Stomach (tissue), 9 donors: Measurements from ENCODE around the gene PKD1L1. TPM values are rescaled to one million over a fixed set of nuclear protein-coding genes. Genes with fewer than 3 reads are reported as not detected.

Experiments
- DNase-seq, 2 donors: peaks; one replicate each; pipeline versions ENCODE4 v3.0.0 to v3.0.0-alpha.2; 2013 to 2019
- H3K27ac ChIP-seq, 5 donors: fragments of 200-600 bp in 4 of 5; sonication (generic) in 4 of 5; one replicate each; pipeline ENCODE4 v1.5.1; 2013 to 2019; ENCODE audit warnings: mild to moderate bottlenecking in 1 of 5, moderate library complexity in 1 of 5
- H3K27me3 ChIP-seq, 3 donors: fragments of 200-600 bp; sonication (generic); one replicate each; pipeline ENCODE4 v1.5.1; 2017 to 2019; ENCODE audit warnings: mixed run types in 1 of 3
- H3K36me3 ChIP-seq, 4 donors: fragments of 200-600 bp; sonication (generic); 1 replicate in 3 of 4; 2 replicates in 1 of 4; pipeline ENCODE4 v1.5.1; 2016 to 2019
- H3K4me1 ChIP-seq, 4 donors: fragments of 200-600 bp; sonication (generic); one replicate each; pipeline ENCODE4 v1.5.1; 2016 to 2019
- H3K4me3 ChIP-seq, 4 donors: fragments of 200-600 bp; sonication (generic) in 3 of 4; one replicate each; pipeline ENCODE4 v1.5.1; 2016 to 2019; ENCODE audit warnings: mild to moderate bottlenecking in 1 of 4
- H3K9me3 ChIP-seq, 4 donors: fragments of 200-600 bp; sonication (generic); one replicate each; pipeline ENCODE4 v1.5.1; 2016 to 2019
- CTCF ChIP-seq, 7 experiments: fragments of 450-650 bp in 4 of 7; fragments of 200-600 bp in 3 of 7; sonication (generic) in 3 of 7; IDR thresholded peaks; one replicate each; pipeline ENCODE4 v1.5.1; 2016 to 2019; ENCODE audit warnings: antibody characterized with exemption in 7 of 7, control low read depth in 2 of 7, mild to moderate bottlenecking in 1 of 7
- EP300 ChIP-seq: sonication (generic); formaldehyde crosslinking; IDR thresholded peaks from one replicate; pipeline ENCODE4 v1.6.1; 2017; ENCODE audit warnings: antibody characterized with exemption
- POLR2A ChIP-seq, 4 donors: fragments of 450-650 bp; IDR thresholded peaks; one replicate each; pipeline ENCODE4 v1.6.1; 2016; ENCODE audit warnings: antibody characterized with exemption in 4 of 4, control low read depth in 2 of 4, mild to moderate bottlenecking in 1 of 4, moderate library complexity in 1 of 4
- POLR2AphosphoS5 ChIP-seq, 3 donors: sonication (generic); formaldehyde crosslinking; IDR thresholded peaks; one replicate each; pipeline ENCODE4 v1.6.1; 2016; ENCODE audit warnings: antibody characterized with exemption in 3 of 3
- whole genome bisulfite sequencing, 5 donors: extraction: QIAGEN DNeasy Blood & Tissue Kit in 3 of 5; methylation state at CpG; one replicate each; pipeline versions ENCODE4 v1.1.5 to v1.1.7; 2013 to 2018; 5-methylcytosine and 5-hydroxymethylcytosine counted together
- intact Hi-C: fragments of 100-400 bp; cut with DNase I; formaldehyde crosslinking; loops from one replicate; pipeline ENCODE4 v1.15.1; 2023; ENCODE audit warnings: low total_unique reads
- polyA plus RNA-seq, 3 donors: library from polyadenylated mRNA; stranded (reverse); fragments of 200-250 nt; gene quantifications; one replicate each; pipeline ENCODE4 v1.2.3, GENCODE V29; 2013
- total RNA-seq, 5 donors: library from RNA; depleted of rRNA; stranded (reverse); fragments of >200 nt; gene quantifications; one replicate each; pipeline versions ENCODE4 v1.1.0 to v1.2.3, GENCODE V29; 2014 to 2016
- donor health status: healthy with polysubstance abuse.
- donor health status: Bipolar disorder and iron deficiency.
- donor health status: healthy.

PKD1L1 gene
- total and polyA plus RNA-seq, 8 donors: under 0.01 to 1.2 (median 0.10) TPM; not detected in 2

GRCh38 chr7:47937065-47937687, 11.1 kb downstream of the PKD1L1 start:
- intact Hi-C loops: no loop called here
- Histone ChIP-seq H3K36me3 (no peaks in the 10 kb centered on the region), H3K9me3 (no peaks in the 10 kb centered on the region), H3K4me3 (no peak overlapping the region), H3K27me3 (no peaks in the 10 kb centered on the region), H3K4me1 (peaks cover 0 to 15% (median 2%) of the 10 kb centered on the region in 4 donors), H3K27ac (no peak overlapping the region)
- DNase-seq: no peak
- WGBS, 5 donors: 54 to 65% (median 62%) methylated on average over 17 of the region's 17 CpGs
- TF ChIP-seq POLR2AphosphoS5 (IDR thresholded peaks at IDR 0.05): no peak
- no peak for TF ChIP-seq POLR2A (IDR thresholded peaks at IDR 0.05)
- TF ChIP-seq EP300: no peak
- no peak for TF ChIP-seq CTCF (IDR thresholded peaks at IDR 0.05)

- H3K4me1 ChIP-seq: peaks cover 0 to 7% (median 2%) of the 10 kb centered on the region in 4 donors
- H3K27me3 ChIP-seq: no peaks in the 10 kb centered on the region
- no peak overlapping the region for H3K4me3 ChIP-seq
- no peak overlapping the region for H3K27ac ChIP-seq
- intact Hi-C loops: no loop called here
- no peak for TF ChIP-seq POLR2AphosphoS5 (IDR thresholded peaks at IDR 0.05)
- TF ChIP-seq POLR2A (IDR thresholded peaks at IDR 0.05): no peak
- TF ChIP-seq EP300: no peak
- TF ChIP-seq CTCF (IDR thresholded peaks at IDR 0.05): no peak
- WGBS, 5 donors: 88 to 96% (median 93%) methylated on average over 4 of the region's 4 CpGs
- no peaks in the 10 kb centered on the region for H3K9me3 ChIP-seq
- DNase-seq: no peak
- H3K36me3 ChIP-seq: no peaks in the 10 kb centered on the region
These were observed 11.9 kb downstream of the PKD1L1 start for GRCh38 chr7:47936323-47936722.

- 91 to 95% (median 93%) methylated on average over 10 of the region's 10 CpGs for WGBS, 5 donors
- DNase-seq: no peak
- H3K27me3 ChIP-seq: no peaks in the 10 kb centered on the region
- TF ChIP-seq CTCF (IDR thresholded peaks at IDR 0.05) (no peak), EP300 (no peak), POLR2A (IDR thresholded peaks at IDR 0.05) (no peak), POLR2AphosphoS5 (IDR thresholded peaks at IDR 0.05) (no peak)
- intact Hi-C loops: no loop called here
- no peaks in the 10 kb centered on the region for H3K4me1 ChIP-seq
- no peak overlapping the region for H3K4me3 ChIP-seq
- no peaks in the 10 kb centered on the region for H3K36me3 ChIP-seq
- H3K27ac ChIP-seq: no peak overlapping the region
- no peaks in the 10 kb centered on the region for H3K9me3 ChIP-seq
These were observed 12.9 kb downstream of the PKD1L1 start for GRCh38 chr7:47935336-47935735.

- intact Hi-C loops: no loop called here
- no peak overlapping the region for H3K4me3 ChIP-seq
- no peak for TF ChIP-seq EP300
- no peak for TF ChIP-seq CTCF (IDR thresholded peaks at IDR 0.05)
- TF ChIP-seq POLR2A (IDR thresholded peaks at IDR 0.05): no peak
- TF ChIP-seq POLR2AphosphoS5 (IDR thresholded peaks at IDR 0.05): no peak
- H3K4me1 ChIP-seq: no peaks in the 10 kb centered on the region
- H3K27me3 ChIP-seq: no peaks in the 10 kb centered on the region
- H3K27ac ChIP-seq: no peak overlapping the region
- H3K36me3 ChIP-seq: no peaks in the 10 kb centered on the region
- 74 to 83% (median 79%) methylated on average over 6 of the region's 6 CpGs for WGBS, 5 donors
- DNase-seq: no peak
- H3K9me3 ChIP-seq: no peaks in the 10 kb centered on the region
These were observed 13.4 kb downstream of the PKD1L1 start for GRCh38 chr7:47934831-47935230.
